Measurements from ENCODE around the gene ACADVL.

The ACADVL gene

DNA sequence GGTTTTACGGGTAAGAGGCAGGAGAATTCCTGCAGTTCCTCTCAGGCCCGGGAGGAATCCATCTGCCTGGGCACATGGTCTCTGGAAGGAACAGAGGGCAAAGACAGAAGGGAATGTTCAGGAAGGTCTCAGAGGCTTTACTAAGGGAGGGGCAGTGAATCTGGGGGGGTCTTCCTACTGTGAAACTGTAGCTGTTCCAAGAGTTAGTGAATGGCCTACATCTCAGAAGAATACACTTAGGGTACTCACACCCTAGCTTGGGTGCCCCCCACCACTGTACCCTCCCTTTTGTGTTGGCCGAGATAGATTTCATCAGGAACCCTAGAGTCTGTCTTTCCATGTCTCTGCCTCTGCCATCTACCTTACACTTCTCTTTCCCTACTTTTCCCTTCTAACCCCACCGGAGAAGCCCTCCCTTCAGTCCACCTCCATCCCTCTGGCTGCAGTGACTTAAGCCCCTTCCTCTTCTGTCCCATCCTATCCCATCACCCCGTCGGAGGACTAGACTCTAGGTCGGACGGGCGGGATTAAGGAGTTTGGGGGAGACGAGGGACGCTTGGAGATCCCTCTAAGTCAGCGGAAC, 418 bp upstream of the ACADVL start:
- H3K4me1 Mint-ChIP-seq: peaks cover 67% of the 10 kb centered on the region
- H3K9me3 Mint-ChIP-seq: no peaks in the 10 kb centered on the region
- DNase-seq (ENCODE audit: low spot score in 2 of 2): no peak
- peak overlapping the region; percentile 98 for H3K27ac Mint-ChIP-seq
- no peak for ATAC-seq
- H3K36me3 Mint-ChIP-seq: peaks cover 71% of the 10 kb centered on the region
- H3K4me3 Mint-ChIP-seq: peak overlapping the region; percentile 95

DNA sequence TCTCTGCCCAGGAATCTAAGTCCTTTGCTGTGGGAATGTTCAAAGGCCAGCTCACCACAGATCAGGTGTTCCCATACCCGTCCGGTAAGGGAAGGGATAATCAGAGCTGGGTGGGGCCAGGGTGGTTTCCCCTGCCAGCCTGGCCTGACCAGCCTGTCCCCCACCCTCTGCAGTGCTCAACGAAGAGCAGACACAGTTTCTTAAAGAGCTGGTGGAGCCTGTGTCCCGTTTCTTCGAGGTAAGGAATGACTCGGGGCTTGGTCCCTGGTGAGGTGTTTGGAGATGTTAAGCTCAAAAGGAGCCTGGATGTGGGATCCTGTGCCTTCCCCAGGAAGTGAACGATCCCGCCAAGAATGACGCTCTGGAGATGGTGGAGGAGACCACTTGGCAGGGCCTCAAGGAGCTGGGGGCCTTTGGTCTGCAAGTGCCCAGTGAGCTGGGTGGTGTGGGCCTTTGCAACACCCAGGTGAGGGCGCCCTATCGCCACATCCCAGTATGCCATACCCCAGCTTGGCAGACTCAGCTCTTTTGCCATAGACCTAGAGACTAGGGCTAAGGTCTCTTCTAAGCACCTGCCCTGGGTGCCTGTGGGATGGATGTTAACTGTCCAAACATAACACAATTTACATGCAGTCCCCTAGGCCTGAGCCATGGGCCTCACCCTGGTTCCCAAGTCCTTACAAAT, 997 bp downstream of the ACADVL start:
- Mint-ChIP-seq H3K9me3 (no peaks in the 10 kb centered on the region), H3K27ac (peak overlapping the region; percentile 98), H3K36me3 (peaks cover 75% of the 10 kb centered on the region), H3K4me1 (peaks cover 57% of the 10 kb centered on the region), H3K4me3 (peak overlapping the region; percentile 95)
- peak; percentile 63 for ATAC-seq
- DNase-seq (ENCODE audit: low spot score in 2 of 2): peak; percentile 31 to 77

DNA sequence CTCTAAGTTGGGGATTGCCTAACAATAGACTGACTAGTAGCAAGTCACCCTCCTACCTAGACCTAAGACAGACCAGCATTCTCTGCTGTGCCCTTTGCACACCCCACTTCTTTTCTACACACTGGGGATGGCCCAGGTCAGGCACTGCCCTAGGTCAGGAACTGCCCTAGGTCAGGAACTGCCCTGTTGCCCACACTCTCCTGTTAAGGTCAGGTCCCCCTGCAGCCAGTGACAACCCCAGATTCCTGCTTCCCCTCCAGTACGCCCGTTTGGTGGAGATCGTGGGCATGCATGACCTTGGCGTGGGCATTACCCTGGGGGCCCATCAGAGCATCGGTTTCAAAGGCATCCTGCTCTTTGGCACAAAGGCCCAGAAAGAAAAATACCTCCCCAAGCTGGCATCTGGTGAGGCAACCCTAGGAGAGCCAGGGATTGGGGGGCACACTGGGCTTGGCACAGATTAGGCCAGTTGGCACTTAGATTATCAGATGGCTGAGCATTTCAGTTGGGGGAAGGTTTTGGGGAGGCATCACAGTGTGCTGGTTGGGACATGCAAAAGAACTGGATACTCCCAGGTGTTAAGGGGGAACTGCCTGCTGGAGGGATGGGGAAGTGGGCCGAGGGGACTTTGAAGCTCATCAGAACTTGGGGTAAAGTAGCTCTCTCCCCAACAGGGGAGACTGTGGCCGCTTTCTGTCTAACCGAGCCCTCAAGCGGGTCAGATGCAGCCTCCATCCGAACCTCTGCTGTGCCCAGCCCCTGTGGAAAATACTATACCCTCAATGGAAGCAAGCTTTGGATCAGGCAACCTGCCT, 1.7 kb downstream of the ACADVL start:
- ATAC-seq: no peak
- Mint-ChIP-seq H3K36me3 (peaks cover 74% of the 10 kb centered on the region), H3K4me1 (peaks cover 49% of the 10 kb centered on the region), H3K27ac (peak overlapping the region; percentile 98), H3K4me3 (peak overlapping the region; percentile 95), H3K9me3 (no peaks in the 10 kb centered on the region)
- DNase-seq (ENCODE audit: low spot score in 2 of 2): no peak

DNA sequence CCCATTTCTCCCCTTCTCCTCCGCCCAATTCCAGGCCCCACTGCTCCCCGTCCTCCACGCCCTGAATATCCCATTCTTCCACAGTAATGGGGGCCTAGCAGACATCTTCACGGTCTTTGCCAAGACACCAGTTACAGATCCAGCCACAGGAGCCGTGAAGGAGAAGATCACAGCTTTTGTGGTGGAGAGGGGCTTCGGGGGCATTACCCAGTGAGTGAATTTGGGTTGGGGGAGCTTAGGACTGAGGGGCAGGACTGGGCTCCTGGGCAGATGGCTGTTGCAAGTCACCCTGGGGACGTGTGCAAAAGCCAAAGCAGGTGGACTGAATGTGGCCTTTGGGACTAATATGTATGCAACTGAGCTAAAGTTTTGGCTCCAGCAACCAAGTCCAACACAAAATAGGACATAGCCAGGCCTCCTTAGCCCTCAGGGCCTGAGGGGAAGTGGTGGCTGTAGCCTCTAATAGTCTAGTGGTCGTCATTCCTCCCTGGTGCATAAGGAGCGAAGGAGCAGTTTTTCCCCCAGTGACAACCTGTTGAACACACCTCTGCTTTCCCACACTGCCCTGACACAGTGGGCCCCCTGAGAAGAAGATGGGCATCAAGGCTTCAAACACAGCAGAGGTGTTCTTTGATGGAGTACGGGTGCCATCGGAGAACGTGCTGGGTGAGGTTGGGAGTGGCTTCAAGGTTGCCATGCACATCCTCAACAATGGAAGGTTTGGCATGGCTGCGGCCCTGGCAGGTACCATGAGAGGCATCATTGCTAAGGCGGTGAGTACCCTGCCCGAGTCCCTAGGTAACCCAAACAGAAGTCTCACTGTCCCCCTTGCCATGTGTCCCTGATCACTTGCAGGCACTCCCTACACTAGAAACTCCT, 2.6 kb downstream of the ACADVL start:
- Mint-ChIP-seq H3K9me3 (no peaks in the 10 kb centered on the region), H3K27ac (peak overlapping the region; percentile 98), H3K4me1 (peaks cover 45% of the 10 kb centered on the region), H3K4me3 (no peak overlapping the region), H3K36me3 (peaks cover 79% of the 10 kb centered on the region)
- ATAC-seq: no peak
- DNase-seq (ENCODE audit: low spot score in 2 of 2): no peak

DNA sequence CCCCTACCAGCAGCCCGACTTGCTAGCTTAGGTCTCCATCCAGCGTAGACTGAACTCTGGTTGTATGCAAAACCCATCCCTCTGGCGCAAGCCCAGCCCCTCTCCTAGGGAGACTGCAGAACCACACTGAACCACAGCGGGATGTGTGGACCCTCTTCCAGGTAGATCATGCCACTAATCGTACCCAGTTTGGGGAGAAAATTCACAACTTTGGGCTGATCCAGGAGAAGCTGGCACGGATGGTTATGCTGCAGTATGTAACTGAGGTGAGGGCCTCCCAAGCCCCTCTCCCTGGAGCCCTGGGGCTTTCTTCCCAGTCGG, 3.2 kb downstream of the ACADVL start:
- H3K27ac Mint-ChIP-seq: no peak overlapping the region
- DNase-seq (ENCODE audit: low spot score in 2 of 2) (no peak), ATAC-seq (no peak)
- no peak overlapping the region for H3K4me3 Mint-ChIP-seq
- peaks cover 49% of the 10 kb centered on the region for H3K4me1 Mint-ChIP-seq
- no peaks in the 10 kb centered on the region for H3K9me3 Mint-ChIP-seq
- H3K36me3 Mint-ChIP-seq: peaks cover 85% of the 10 kb centered on the region

DNA sequence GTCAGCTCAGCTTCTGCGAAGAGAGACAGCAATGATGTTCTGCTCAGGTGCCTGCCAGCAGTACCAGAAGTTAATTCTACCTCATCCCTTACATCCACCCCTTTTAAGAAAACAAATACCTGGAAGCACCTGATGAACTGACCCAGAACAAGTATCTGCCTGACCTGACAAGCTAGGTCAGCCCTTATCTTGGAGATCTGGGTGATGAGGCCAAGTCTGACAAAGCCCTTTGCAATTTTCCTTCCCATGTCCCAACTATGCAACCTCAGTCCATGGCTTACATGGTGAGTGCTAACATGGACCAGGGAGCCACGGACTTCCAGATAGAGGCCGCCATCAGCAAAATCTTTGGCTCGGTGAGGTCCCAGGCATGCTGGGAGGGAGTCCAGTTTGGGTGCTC, 3.6 kb downstream of the ACADVL start:
- Mint-ChIP-seq H3K27ac (peak overlapping the region; percentile 83), H3K4me1 (peaks cover 49% of the 10 kb centered on the region), H3K4me3 (no peak overlapping the region), H3K36me3 (peaks cover 89% of the 10 kb centered on the region), H3K9me3 (no peaks in the 10 kb centered on the region)
- DNase-seq (ENCODE audit: low spot score in 2 of 2) (no peak), ATAC-seq (no peak)

DNA sequence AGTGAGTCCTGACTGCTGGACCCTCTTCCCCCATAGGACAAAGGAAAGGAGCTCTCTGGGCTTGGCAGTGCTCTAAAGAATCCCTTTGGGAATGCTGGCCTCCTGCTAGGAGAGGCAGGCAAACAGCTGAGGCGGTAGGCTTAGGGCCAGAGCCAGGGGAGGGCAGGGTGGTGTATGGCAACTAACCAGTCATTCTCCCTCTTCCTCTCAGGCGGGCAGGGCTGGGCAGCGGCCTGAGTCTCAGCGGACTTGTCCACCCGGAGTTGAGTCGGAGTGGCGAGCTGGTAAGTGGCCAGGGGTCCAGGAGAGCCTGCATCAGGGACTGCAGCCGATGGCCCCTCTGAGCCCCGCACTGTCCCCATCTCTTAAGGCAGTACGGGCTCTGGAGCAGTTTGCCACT, 4.4 kb downstream of the ACADVL start:
- Mint-ChIP-seq H3K4me3 (no peak overlapping the region), H3K27ac (peak overlapping the region; percentile 83), H3K4me1 (peaks cover 42% of the 10 kb centered on the region), H3K9me3 (no peaks in the 10 kb centered on the region), H3K36me3 (peaks cover 96% of the 10 kb centered on the region)
- no peak for DNase-seq (ENCODE audit: low spot score in 2 of 2)
- no peak for ATAC-seq

DNA sequence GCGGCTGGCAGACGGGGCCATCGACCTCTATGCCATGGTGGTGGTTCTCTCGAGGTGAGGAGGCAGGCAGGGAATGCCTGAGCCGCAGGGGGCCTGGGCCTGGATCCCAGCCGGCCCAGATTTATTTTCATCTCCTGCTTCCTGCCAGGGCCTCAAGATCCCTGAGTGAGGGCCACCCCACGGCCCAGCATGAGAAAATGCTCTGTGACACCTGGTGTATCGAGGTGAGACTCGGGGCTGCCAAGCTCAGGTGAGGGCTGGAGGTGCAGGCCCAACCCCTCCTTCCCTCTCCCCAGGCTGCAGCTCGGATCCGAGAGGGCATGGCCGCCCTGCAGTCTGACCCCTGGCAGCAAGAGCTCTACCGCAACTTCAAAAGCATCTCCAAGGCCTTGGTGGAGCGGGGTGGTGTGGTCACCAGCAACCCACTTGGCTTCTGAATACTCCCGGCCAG, 4.9 kb downstream of the ACADVL start:
- no peaks in the 10 kb centered on the region for H3K9me3 Mint-ChIP-seq
- H3K27ac Mint-ChIP-seq: no peak overlapping the region
- DNase-seq (ENCODE audit: low spot score in 2 of 2) (no peak), ATAC-seq (no peak)
- peaks cover 37% of the 10 kb centered on the region for H3K4me1 Mint-ChIP-seq
- peaks cover 97% of the 10 kb centered on the region for H3K36me3 Mint-ChIP-seq
- H3K4me3 Mint-ChIP-seq: no peak overlapping the region

DNA sequence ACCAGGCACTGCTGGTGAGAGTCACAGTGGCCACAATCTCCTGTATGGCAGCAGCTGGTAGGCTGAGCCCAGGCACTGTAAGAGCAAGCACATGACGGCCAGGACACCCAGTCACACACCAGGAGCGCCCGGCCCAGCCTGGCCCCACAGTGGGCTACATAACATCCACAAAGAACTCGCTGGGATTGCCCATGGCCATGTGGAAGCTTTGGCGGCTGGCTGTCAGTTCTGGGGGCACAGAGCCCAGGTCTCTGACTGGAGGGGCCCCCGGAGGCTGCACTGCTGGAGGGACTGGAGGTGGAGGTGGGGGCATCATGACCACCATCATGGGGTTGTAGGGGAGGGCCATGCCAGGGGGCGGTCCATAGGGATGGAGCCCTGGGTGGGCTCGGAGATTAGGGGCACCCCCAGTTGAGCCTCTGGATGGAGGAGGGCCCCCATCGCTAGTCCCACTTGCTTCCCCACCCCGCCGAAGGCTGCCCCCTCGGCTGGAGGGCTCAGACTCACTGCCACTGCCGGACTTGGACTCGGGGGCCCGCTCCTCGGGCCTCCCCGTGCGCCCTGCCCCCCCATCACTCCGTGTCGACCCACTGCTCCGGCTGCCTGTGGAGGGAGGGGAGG, 6.1 kb downstream of the ACADVL start:
- Mint-ChIP-seq H3K4me3 (no peak overlapping the region), H3K9me3 (no peaks in the 10 kb centered on the region), H3K36me3 (peaks cover 97% of the 10 kb centered on the region), H3K4me1 (peaks cover 36% of the 10 kb centered on the region), H3K27ac (no peak overlapping the region)
- DNase-seq (ENCODE audit: low spot score in 2 of 2) (no peak), ATAC-seq (no peak)

DNA sequence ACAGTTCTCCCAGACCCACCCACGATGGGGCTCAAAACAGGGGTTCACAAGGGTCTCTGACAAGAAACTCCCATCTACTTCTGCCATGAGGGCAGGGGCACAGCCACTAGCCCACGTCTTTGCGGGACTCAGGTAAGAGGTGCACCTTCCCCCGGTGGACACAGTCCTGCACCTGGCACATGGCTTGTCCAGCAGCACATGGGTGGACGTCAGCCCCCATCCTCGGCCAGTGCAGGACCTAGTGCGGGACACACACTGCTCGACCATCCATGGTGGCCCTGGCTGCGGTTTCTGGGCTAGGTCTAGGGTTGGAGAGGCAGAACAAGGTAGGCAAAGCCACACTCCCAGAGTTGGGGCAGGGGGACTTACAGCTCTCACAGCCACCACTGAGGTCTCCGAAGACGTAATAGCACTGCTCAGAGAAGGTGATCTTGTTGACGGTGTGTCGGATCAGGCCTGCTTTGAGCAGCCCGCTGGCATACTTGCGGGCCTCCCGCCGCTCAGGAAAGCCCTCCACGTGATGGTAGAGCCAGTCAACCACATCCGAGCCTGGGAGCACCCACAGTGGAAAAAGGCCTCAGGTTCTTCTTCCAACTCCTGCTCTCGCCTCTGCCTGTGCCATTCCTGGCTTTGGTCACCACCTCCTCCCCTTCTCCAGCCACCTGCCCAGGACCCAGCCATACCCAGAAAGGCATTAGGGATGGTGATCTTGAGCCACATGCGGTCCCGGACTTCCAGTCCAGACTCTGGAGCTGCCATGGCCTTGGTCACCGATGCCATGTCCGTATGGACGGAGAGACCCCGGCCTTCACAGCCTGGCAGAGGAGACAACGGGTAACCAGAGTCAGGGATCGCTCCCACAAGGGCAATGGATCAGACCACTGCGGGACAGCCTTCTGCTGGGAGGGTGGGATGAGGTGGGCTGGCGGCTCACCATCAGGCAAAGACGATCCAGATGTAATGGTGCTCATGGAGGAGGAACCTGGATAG, 7.3 kb downstream of the ACADVL start:
- peaks cover 32% of the 10 kb centered on the region for H3K4me1 Mint-ChIP-seq
- H3K9me3 Mint-ChIP-seq: no peaks in the 10 kb centered on the region
- peak; percentile 17 for ATAC-seq
- no peak overlapping the region for H3K4me3 Mint-ChIP-seq
- H3K27ac Mint-ChIP-seq: peak overlapping the region; percentile 40
- DNase-seq (ENCODE audit: low spot score in 2 of 2): no peak
- peaks cover 91% of the 10 kb centered on the region for H3K36me3 Mint-ChIP-seq

DNA sequence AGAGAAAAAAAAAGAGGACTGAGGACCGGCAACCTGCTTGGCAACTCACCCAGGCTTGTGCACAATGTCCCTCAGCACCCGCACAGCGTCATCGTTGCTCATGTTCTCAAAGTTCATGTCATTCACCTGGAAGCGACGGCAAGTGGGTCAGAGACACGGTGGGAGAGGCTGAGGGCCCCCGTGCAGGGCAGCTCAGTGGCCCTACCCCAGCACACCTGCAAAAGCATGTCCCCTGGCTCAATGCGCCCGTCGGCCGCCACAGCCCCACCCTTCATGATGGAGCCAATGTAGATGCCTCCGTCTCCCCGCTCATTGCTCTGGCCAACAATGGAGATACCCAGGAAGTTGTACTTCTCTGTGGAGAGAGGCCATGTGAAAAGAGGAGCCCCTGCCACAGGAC, 9.2 kb downstream of the ACADVL start:
- H3K9me3 Mint-ChIP-seq: no peaks in the 10 kb centered on the region
- DNase-seq (ENCODE audit: low spot score in 2 of 2) (no peak), ATAC-seq (no peak)
- H3K4me3 Mint-ChIP-seq: no peak overlapping the region
- peaks cover 83% of the 10 kb centered on the region for H3K36me3 Mint-ChIP-seq
- H3K27ac Mint-ChIP-seq: peak overlapping the region; percentile 48
- peaks cover 43% of the 10 kb centered on the region for H3K4me1 Mint-ChIP-seq

DNA sequence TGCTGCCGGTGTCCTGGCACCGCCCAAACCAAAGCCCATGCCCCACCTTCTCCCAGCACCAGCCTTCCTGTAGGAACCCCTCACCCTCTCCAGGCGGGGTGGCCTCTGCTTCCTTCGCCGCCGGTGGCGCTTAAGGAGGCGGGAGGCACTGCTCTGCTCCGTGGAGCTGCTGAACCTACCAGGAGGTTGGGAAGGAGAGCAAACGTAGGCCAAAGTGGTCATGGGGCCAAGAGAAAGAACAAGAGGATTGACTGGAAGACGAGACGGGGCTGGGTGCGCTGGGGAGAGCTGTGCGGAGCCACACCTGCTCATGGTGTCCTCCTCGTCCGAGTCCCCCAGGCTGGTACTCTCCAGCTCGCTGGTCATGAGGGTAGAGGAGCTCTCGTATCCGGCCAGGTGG, 9.8 kb downstream of the ACADVL start:
- peaks cover 83% of the 10 kb centered on the region for H3K36me3 Mint-ChIP-seq
- ATAC-seq (no peak), DNase-seq (ENCODE audit: low spot score in 2 of 2) (no peak)
- no peaks in the 10 kb centered on the region for H3K9me3 Mint-ChIP-seq
- peaks cover 46% of the 10 kb centered on the region for H3K4me1 Mint-ChIP-seq
- H3K27ac Mint-ChIP-seq: peak overlapping the region; percentile 48
- H3K4me3 Mint-ChIP-seq: no peak overlapping the region

DNA sequence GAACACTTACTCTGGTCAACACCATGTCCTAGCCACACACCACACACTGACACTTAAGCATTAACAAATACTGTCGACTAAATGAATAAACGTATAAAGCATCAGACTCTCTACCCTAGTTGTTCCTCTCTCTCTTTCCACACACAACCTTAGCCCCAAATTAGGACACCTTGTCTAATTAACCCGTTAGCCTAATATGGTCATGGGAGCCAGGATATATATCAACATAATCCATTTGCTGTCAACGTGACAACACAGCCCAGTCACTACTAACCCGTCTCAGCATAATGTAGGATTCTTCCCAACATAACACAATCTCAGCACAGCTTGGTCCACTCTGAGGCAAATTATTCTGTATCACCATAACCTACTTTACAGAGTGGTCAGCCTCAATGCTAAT, 12.4 kb downstream of the ACADVL start:
- Mint-ChIP-seq H3K4me1 (peaks cover 72% of the 10 kb centered on the region), H3K4me3 (peak overlapping the region; percentile 99), H3K36me3 (peaks cover 85% of the 10 kb centered on the region), H3K27ac (no peak overlapping the region), H3K9me3 (no peaks in the 10 kb centered on the region)
- DNase-seq (ENCODE audit: low spot score in 2 of 2): no peak
- no peak for ATAC-seq

DNA sequence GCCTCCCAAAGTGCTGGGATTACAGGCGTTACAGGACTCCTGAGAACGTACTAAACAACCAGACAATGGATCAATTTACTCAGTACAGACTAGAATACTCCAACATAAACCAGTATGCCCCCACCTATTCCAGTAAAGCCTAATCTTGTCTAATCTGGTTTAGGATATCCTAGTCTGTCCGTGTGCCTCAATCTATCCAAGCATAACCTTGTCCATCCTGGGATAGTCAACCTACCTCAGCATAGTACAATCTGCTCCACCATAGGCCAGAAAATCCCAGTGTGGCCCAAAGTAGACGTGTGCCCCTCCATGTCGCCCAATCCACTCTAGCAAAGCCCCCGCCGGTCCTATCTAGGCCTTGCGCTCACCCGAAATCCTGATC, 14.0 kb downstream of the ACADVL start:
- DNase-seq (ENCODE audit: low spot score in 2 of 2): no peak
- peak; percentile 4 for ATAC-seq
- peaks cover 68% of the 10 kb centered on the region for H3K4me1 Mint-ChIP-seq
- peak overlapping the region; percentile 95 for H3K27ac Mint-ChIP-seq
- peak overlapping the region; percentile 99 for H3K4me3 Mint-ChIP-seq
- H3K36me3 Mint-ChIP-seq: peaks cover 80% of the 10 kb centered on the region
- H3K9me3 Mint-ChIP-seq: no peaks in the 10 kb centered on the region

Measured in stimulated activated effector memory CD8-positive, alpha-beta T cell treated with anti-CD3 and anti-CD28 coated beads, Interleukin-12 subunit alpha, Interleukin-12 subunit beta, amount 100 ng/mL, for 72 hours (primary cell).